ENCODE results near the gene RPL10.

- TF ChIP-seq CTCF (IDR thresholded peaks at IDR 0.05): no peak
- no peak for TF ChIP-seq POLR2AphosphoS5 (IDR thresholded peaks at IDR 0.05)
- TF ChIP-seq POLR2A (IDR thresholded peaks at IDR 0.05; ENCODE audit: low read depth): no peak
Measured at GRCh38 chrX:154413142-154413541, 15.0 kb downstream of the RPL10 start.
